ENCODE results near the gene PTCH2. TPM values are rescaled to one million over a fixed set of nuclear protein-coding genes. Genes with fewer than 3 reads are reported as not detected.
A peak's percentile ranks its signal among the peaks of the same experiment; 100 is the strongest.

Gene PTCH2
- total and polyA plus RNA-seq, 2 of the 13 experiments (the other 11 are each of a cell fraction or from before 2014, with no cell fraction given), result 0.60 to 1.5 TPM

DNA sequence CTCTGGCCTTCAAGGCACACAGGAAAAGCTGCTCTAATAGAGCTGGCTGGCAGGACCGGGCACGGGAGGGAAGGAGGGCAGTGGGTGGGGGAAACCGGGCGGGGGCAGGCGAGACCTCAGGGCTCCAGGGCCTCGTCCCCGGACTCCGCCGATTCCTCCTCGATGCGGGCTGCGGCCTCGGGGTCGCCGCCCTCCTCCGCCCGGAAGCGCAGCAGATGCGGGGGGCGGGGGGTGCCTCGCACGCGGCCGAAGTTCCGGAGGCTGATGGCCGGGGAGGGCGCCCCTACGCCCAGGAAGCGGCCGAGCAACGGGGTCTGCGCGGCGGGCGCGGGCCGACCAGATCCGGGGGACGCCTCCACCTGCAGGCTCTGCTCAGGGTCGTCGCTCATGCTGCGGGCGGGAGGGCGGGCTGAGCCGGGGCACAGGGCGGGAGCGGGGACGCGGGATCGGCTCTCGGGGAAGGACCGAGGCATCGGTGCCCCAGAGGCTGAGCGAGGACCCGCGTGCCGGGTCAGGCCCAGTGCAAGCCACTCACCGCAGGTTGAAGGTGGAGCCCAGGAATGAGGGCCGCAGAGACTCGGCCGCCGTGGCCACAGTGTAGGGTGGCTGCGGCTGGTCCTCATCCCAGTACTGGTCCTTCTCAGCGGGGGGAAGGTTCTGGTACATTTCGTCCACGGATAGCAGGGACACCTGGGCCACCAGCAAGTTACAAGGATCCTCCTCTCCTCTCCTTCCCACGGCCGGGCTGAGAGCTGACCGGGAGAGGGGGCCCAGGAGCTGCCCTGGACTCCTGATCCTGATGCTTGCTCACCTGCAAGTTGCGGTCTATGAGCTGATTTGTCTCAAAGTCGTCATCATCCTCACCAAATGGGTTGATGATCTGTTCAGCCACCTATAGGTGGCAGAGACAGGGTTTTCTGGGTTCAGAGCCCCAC lies 58.7 kb downstream of the PTCH2 start (continued):
- TF ChIP-seq, protein P1, sequence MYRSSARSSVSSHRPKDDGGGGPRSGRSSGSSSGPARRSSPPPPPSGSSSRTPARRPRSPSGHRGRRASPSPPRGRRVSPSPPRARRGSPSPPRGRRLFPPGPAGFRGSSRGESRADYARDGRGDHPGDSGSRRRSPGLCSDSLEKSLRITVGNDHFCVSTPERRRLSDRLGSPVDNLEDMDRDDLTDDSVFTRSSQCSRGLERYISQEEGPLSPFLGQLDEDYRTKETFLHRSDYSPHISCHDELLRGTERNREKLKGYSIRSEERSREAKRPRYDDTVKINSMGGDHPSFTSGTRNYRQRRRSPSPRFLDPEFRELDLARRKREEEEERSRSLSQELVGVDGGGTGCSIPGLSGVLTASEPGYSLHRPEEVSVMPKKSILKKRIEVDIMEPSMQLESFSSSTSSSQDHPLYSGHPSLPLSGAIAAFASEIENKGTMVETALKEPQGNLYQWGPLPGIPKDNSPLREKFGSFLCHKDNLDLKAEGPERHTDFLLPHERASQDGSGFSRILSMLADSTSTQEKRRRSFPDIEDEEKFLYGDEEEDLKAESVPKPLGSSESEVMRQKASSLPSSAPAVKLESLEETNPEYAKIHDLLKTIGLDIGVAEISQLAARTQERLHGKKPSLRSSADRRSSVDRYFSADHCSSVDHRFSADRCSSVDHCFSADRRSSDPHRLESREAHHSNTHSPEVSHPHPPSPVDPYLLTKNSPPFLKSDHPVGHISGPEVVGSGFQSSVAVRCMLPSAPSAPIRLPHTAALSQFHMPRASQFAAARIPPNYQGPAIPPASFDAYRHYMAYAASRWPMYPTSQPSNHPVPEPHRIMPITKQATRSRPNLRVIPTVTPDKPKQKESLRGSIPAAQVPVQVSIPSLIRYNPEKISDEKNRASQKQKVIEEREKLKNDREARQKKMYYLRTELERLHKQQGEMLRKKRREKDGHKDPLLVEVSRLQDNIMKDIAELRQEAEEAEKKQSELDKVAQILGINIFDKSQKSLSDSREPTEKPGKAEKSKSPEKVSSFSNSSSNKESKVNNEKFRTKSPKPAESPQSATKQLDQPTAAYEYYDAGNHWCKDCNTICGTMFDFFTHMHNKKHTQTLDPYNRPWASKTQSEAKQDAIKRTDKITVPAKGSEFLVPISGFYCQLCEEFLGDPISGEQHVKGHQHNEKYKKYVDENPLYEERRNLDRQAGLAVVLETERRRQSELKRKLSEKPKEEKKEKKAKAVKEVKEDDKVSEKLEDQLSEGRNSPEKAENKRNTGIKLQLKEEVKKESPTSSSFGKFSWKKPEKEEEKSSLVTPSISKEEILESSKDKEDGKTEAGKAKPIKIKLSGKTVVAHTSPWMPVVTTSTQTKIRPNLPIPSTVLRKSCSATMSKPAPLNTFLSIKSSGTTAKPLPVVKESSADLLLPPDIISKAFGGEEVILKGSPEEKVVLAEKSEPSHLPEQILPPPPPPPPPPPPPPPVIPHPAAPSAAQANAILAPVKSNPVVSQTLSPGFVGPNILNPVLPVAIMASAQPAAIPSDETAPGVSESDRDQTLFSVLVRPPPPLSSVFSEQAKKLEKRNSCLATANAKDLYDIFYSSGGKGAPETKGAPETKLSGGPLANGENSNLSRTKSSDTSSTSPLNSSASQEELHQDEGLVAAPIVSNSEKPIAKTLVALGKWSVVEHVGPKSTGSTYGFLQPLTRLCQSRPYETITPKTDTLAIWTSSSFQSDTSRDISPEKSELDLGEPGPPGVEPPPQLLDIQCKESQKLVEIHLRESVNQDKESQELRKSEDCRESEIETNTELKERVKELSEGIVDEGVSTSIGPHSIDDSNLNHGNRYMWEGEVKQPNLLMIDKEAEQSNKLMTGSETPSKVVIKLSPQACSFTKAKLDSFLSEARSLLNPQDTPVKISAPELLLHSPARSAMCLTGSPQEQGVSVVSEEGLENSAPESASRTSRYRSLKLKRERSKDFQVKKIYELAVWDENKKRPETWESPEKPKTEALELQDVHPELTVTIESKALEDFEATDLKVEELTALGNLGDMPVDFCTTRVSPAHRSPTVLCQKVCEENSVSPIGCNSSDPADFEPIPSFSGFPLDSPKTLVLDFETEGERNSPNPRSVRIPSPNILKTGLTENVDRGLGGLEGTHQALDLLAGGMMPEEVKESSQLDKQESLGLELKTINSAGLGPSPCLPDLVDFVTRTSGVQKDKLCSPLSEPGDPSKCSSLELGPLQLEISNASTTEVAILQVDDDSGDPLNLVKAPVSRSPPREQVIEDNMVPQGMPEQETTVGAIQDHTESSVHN (CRISPR knock-in tag; IDR thresholded peaks at IDR 0.05), result no peak
- TF ChIP-seq ZNF660 (CRISPR knock-in tag; IDR thresholded peaks at IDR 0.05; ENCODE audit: borderline replicate concordance, low read depth) (no peak), SMAD1 (CRISPR knock-in tag; IDR thresholded peaks at IDR 0.05; ENCODE audit: borderline replicate concordance, low read depth) (no peak), NRL (CRISPR knock-in tag; IDR thresholded peaks at IDR 0.05; ENCODE audit: borderline replicate concordance) (peak; percentile 7; the same call in 1 of the 2 replicates), ZNF644 (CRISPR knock-in tag; IDR thresholded peaks at IDR 0.05; ENCODE audit: low read depth) (no peak), POLR2A (IDR thresholded peaks at IDR 0.05; ENCODE audit: insufficient read depth in 1 of 2, low read depth in 2 of 2, low read length in 2 of 2) (peak; percentile 53 to 69; a peak in 3 of 4 replicates), ZNF781 (CRISPR knock-in tag; IDR thresholded peaks at IDR 0.05; ENCODE audit: borderline replicate concordance, not compliant biosample characterization) (peak; percentile 14), PAWR (CRISPR knock-in tag; IDR thresholded peaks at IDR 0.05; ENCODE audit: borderline replicate concordance) (no peak), FLYWCH1 (CRISPR knock-in tag; IDR thresholded peaks at IDR 0.05) (no peak), CEBPB (IDR thresholded peaks at IDR 0.05; ENCODE audit: borderline replicate concordance, low read depth, low read length) (no peak), ZMAT3 (CRISPR knock-in tag; conservative IDR thresholded peaks at IDR 0.05) (0 out of 2 replicates have a peak, but pooled peaks have one; percentile 1), ZNF639 (CRISPR knock-in tag; conservative IDR thresholded peaks at IDR 0.05) (no peak), PLRG1 (conservative IDR thresholded peaks at IDR 0.05) (no peak), ZNF232 (CRISPR knock-in tag; IDR thresholded peaks at IDR 0.05; ENCODE audit: borderline replicate concordance) (no peak), ZSCAN29 (CRISPR knock-in tag; conservative IDR thresholded peaks at IDR 0.05) (no peak), CAMTA2 (CRISPR knock-in tag; IDR thresholded peaks at IDR 0.05; ENCODE audit: borderline replicate concordance) (no peak), ZNF605 (CRISPR knock-in tag; IDR thresholded peaks at IDR 0.05) (no peak)
- TF ChIP-seq, protein P2, sequence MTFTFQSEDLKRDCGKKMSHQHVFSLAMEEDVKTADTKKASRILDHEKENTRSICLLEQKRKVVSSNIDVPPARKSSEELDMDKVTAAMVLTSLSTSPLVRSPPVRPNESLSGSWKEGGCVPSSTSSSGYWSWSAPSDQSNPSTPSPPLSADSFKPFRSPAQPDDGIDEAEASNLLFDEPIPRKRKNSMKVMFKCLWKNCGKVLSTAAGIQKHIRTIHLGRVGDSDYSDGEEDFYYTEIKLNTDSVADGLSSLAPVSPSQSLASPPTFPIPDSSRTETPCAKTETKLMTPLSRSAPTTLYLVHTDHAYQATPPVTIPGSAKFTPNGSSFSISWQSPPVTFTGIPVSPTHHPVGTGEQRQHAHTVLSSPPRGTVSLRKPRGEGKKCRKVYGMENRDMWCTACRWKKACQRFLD (CRISPR knock-in tag; IDR thresholded peaks at IDR 0.05; ENCODE audit: borderline replicate concordance), result no peak

Data from HepG2 (cell line).